Activated CD4-positive, alpha-beta T cell treated with anti-CD3 and anti-CD28 coated beads, Interleukin-2, amount 50 U/mL, for 24 hours (primary cell): Measurements from ENCODE around the gene MVP.
"Not testable (repeated sequence)": the region's sequence is repeated elsewhere in the genome, so short reads cannot be mapped to it uniquely, and the experiment has no call there.

Experiments
- DNase-seq, 2 donors: peaks; one replicate each; pipeline ENCODE4 v3.0.0-alpha.2; 2020; ENCODE audit warnings: low read depth in 1 of 2, low spot score in 1 of 2

MVP gene

DNA sequence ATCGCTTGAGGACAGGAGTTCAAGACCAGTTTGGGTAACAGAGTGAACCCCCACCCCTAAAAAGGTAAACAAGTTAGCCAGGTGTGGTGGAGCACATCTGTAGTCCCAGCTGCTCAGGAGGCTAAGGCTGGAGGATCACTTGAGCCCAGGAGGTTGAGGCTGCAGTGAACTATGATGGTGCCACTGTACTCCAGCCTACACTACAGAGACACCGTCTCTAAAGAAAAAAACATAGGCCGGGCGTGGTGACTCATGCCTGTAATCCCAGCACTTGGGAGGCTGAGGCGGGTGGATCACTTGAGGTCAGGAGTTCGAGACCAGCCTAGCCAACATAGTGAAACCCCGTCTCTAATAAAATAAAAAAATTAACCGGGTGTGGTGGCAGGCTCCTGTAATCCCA lies 48.8 kb downstream of the MVP start:
- DNase-seq, result not testable (repeated sequence)

DNA sequence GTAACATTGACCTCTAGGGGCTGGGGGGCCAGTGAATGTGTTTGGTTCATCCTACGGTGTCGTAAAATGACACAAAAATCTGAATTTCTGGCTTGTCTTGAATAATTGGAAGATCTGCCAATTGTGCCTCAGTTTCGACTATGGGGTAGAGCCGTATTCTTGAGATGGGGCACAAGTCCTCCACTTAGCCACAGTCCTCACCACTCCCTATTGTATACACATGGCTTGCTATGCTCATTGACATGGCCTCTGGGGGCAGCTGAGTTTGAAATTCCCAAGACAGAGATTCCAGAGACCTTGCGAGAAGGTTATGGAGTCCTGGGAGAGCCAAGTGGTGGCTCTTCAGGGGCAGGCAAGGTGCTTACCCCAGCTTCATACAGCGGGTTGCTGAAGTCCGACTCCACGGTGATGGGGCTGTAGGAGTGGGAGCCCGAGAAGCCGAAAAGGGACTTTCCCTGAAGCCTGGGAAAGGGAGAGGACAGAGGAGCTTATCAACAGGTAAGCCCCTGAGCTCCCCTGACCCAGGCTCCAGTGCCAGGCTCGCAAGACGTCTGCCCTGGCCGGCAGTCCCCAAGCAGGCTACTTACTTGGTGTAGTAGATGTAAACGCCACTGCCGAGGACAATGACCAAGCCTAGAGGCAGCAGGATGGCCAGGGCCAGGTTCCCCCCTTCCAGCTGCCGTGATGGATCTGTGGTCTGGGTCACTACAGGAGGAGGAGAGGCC lies 51.7 kb downstream of the MVP start:
- DNase-seq, result no peak

DNA sequence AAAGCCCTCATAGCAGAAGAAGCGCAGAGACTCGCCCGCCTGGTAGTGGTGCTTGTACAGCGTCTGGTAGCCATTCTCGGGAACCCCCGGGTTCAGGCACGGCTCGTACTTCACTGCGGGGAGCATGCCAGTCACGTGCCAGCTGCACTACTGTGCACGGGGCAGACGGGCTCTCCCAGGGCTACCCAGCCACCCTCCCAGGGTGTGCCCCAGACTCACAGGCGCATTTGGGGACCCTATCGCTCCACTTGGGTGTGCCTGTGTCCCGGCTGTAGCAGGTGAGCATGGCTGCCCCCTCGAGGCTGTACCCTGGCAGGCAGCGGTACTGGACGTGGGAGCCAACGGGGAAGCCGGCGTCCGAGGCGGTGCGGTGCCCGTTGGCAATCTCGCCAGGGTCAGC lies 53.1 kb downstream of the MVP start:
- no peak for DNase-seq

DNA sequence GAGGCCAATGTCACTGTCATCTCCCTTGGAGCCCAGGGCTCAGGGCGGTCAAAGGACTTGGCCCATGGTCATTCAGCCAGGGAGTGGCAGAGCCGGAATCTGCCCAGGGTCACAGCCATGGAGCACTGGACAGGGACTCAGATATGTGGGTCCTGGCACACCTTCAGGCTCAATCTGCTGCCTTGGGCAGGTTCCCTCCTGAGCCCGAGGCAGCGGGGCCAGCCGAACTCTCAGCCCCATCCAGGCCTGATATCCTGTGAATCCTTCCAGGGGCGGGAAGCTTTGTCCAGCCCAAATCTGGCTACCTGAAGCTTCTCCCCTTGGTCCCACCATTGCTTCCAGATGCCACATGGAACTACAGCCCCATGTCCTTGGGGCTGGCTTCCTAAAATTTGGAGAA lies 54.9 kb downstream of the MVP start:
- DNase-seq, result no peak

DNA sequence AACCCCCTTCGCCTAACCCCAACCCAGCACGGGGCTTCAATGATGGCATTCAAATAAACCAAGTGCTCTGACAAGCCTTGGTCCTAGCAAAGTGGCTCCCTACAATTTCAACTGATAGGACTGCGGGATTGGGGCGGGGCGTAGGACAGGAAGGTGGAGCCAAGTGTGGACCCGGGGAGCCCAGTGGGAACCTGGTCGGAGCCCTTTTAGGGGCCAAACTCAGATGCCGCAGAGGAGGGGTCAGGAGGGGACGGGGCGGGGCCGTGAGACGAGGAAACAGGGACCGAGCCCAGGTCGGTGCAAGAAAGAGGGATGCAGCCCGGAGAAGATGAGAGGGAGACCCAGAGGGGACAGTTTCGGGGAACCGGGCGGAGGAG lies 55.9 kb downstream of the MVP start:
- DNase-seq, result no peak

DNA sequence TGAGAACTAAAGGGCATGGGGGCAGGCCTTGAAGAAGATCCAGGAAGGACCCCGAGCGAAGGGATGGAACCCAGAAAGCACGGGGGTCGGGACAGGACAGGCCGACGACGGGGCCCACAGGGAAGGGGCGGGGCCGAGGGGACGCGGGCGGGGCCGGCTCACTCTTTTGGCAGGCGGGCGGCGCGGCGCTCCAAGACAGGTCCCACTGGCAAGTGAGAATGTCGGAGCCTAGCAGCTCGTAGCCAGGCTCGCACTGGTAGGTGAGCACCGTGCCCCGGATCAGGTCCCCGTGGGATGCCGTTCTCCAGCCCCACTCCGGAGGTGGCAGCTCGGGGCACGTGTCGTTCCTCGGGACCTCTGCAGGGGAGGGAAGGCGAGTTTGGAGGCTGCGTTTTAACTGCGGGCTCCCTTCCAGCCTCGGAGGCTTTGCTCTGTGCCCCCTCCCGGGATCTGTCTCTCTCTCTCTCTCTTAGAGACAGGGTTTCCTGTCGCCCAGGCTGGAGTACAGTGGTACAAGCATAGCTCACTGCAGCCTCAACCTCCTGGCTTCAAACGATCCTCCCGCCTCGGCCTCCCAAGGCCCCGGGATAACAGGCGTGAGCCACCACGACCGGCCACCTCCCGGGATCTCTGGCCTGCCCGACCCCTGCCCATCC lies 56.5 kb downstream of the MVP start:
- DNase-seq, result peak in 1 of 2 donors; percentile 9

DNA sequence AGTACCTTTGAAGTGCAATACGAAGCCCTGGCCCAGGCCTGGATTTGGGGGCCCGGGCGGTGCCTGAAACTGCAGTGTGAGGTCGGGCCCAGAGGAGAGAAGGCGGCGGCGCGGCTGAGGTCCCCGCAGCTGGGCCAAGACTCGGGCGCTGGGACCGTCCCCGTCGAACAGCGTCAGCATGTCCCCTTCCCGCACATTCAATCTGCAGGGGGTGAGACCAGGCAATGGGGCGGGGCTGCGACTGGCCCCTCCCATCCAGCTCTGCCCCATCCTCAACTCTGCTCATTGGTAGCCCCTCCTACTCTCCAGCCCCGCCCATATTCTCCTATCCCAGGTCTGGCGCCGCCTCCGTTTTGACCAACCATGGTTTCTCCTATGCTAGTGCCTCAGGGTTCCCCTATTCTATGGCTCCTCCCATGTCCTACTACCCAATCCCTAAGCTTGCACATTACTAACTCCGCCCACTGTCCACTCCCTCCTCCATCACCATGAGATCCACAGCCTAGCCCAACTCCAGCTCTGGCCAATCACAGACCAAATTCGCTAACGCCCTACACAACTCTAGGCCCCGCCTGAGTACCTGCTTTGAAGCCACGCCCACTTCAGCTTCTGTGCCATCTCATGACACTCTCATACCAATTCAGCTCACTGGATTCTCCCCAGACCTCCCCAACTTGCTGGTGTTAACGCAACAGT lies 57.2 kb downstream of the MVP start:
- peak; percentile 16 to 18 for DNase-seq

DNA sequence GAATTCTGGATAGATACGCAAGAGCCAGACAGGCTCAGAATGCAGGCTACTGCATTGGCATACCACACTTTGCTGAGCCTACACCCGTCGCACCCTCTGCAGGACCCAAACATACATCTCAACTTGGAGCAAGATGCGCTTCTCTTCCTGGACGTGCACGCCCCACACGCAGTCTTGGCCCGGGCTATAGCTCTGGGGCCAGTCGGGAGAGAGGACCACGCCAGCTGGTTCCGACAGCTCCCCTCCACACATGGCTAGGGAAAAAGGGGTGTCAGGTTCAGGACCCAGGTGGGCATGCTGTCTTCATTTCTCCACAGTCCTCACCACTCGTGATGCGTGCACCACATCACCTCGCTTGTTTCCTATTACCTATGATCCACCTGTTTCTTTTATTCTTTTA lies 57.9 kb downstream of the MVP start:
- DNase-seq, result no peak

DNA sequence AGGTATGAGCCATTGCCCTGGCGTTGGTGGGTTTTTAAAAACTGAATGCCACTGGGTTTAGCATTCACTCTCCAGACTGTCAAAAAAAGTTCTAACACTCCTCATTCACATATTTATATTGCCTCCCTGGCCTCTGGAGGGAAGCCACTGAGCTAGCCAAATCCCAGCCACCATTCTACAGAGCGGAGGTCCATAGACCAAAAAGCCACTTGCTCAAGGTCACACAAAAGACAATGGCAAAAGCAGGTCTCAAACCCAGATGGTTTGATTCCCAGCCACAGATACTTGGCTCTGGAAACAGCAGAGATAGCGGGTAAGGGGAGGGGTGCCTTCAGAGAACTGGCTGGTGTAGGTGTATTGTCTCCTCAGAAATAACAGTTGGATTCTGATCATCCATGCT lies 60.8 kb downstream of the MVP start:
- DNase-seq, result no peak

DNA sequence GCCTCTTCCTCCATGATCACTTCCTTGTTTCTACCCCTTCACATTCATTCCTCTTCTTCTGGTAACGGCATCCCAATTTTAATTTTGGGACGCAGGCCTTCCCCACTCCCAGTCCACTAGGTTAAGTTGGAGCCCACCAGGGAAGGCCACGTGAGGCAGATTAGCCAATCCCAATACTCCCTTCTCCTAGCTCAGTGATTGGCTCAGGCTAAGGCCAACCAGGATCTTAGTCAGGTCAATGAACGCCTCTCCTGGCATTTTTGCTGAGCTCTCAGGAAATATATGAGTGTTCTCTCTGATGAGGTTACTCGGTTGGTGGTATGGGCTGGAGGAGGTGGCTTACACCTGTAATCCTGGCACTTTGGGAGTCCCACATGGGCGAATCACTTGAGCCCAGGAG lies 63.7 kb downstream of the MVP start:
- DNase-seq, result no peak

DNA sequence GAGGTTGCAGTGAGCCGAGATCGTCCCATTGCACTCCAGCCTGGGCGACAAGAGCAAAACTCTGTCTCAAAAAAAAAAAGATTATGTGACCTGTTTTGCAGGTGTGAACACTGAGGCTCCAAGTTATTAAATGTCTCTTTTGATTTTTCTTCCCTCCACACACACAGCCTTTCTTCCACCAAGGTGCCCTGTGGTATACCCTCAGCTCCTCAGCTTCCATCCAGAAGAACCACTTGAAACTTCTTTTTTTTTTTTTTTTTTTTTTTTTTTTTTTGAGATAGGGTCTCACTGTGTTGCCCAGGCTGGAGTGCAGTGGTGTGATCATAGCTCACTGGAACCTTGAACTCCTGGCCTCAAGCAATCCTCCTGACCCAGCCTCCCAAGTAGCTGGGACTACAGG lies 69.1 kb downstream of the MVP start:
- DNase-seq, result not testable (repeated sequence)

DNA sequence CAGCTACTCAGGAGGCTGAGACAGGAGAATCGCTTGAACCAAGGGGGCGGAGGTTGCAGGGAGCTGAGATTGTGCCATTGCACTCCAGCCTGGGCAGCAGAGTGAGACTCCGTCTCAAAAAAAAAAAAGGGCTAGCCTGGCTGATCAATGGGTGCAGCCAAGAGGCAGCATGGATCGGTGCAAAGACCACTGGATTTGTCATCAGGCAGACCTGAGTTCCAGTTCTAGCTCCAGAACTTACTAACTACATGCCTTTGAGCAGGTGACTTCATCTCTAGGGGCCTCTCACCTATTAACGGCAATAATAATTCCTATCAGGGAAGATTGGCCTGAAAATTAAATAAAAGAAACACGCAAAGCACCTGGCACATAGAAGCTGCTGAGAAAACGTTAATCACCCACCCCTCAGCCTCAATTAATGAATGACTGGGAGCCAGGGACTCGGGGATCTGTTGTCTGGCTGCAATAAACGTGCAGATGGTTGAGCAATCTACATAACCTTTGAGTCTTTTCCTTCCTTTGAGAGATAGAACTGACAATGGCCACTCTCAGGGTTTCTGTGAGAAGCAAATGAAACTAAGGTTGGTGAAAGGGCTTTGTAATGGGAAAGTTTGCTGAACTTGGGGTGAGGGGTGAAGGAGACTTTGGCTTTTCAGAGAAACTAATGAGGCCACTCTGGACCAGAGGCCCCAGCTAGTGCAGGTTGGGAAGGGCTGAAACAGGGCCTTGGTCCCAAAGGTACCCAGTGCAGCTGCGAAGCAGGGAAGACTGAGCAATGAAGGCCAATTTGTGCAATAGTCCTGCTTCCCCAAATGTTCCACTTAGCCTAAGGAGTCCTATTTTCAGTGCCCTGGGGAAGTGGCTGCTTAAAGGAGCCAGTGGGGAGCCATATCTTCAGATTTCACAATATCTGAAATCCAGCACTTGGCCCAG lies 71.5 kb downstream of the MVP start:
- DNase-seq, result no peak

DNA sequence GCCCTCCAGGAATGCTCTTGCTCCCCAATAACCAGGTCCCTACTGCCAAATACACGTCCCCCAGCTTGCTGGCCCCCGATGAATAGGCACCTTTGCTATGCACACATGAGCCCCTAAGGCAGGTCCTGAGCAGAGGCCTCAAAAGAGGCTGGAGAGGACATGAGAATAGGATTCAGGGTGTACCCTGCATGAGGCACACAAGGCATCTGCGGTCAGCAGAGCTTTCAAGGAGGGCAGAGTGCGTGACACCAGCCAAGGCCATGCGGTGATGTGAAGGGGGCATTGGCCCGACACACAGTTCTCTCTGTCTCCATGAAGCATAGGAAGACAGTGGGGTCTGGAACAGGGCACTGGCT lies 72.2 kb downstream of the MVP start:
- DNase-seq, result no peak

DNA sequence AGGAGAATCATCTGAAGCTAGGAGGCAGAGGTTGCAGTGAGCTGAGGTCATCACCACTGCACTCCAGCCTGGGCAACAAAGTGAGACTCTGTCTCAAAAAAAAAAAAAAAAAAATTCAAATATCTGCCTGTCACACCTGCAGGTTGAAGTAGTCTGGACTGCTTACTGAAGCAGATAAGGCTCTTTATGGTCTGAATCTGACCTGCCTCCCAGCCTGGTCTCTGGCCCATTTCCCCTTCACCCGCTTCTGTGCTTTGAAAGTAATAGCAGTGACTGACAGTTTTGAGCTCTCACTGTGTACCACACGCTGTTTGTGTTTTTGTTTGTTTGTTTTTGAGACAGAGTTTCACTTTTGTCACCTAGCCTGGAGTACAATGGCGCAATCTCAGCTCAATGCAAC lies 73.3 kb downstream of the MVP start:
- no peak for DNase-seq

DNA sequence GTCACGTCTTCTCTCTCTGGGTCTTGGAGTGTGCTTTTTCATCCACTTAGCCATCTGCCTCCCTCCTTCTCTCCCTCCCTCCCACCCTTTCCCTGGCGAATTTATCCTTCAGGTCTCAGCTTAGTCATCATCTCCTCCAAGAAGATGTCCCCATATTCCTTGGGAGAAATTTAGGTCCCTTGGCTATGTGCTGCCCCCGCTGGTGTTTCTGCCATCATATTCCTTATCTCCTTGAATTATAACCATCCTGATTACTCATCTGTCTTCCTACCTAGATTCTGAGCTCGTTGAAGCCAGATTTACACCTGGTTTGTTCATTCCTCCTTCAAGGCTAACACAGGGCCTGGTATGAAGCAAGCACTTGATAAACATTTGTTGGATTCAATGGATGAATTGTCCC lies 74.1 kb downstream of the MVP start:
- no peak for DNase-seq

DNA sequence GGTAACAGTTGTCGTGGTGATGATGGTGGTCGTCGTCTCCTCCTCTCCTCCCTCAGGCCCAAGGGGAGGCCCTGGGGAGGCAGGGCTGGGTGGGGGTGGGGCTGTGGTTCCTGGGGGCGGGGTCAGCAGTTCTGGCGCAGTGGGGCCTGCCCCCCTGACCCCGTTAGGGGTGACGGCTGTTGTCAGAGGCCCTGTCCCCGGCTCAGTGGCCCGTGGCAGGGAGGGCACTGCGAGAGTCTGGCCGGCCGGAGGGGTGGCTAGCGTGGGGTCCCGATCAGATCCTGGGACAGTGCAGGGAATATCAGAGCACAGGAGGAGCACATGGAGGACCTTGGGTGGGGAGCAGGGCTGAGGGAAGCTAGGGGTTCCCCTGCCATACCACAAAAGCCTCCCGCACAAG lies 76.6 kb downstream of the MVP start:
- DNase-seq, result no peak

DNA sequence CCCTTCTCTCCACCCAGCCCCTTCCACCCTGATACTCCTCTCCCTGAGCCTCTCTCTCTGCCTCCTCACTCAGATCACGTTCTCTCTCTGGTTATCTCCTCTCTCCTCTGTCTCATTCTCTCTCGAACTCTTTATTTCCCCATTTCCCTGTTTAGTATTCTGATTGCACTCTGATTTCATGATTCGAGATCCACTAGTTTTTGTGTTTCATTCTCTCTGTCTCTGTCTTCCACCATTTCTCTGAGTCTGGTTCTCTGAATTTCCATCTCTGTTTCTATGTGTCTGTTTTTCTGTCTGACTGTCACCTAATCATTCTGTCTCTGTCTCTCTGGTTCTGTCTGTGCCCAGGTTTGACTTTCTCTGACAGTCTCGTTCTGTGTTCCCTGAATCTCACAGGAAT lies 77.1 kb downstream of the MVP start:
- DNase-seq, result no peak
